Measurements from ENCODE around the gene FARS2.
A peak's percentile ranks its signal among the peaks of the same experiment; 100 is the strongest.

FARS2 gene

DNA sequence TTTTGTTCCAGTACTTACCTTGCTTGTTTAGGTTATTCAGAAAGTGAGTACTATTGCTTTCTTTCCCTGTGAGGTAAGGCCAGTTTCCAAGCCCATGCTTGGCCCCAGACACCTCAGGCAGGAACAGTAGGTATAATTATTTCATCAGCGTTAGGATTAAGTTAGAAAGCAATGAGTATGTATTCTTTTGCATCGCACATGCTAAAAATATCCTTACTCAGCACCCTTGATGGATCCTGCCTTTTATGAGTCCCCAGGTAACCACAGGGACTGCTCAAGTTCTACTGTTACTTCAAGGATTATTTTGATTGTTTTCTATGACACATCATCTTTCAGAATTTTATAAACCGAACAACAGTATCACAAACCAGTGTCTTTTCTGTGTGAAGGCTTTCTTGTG, 128.9 kb downstream of the FARS2 start:
- ChIA-PET POLR2A (no interaction called here), CTCF (interaction anchor here (0.5 to 0.7 kb wide), 2 partner anchors 10 to 246 kb away, joined by 3 to 6 read pairs; no protein-coding TSS in a partner anchor)
- TF ChIP-seq, protein P1, sequence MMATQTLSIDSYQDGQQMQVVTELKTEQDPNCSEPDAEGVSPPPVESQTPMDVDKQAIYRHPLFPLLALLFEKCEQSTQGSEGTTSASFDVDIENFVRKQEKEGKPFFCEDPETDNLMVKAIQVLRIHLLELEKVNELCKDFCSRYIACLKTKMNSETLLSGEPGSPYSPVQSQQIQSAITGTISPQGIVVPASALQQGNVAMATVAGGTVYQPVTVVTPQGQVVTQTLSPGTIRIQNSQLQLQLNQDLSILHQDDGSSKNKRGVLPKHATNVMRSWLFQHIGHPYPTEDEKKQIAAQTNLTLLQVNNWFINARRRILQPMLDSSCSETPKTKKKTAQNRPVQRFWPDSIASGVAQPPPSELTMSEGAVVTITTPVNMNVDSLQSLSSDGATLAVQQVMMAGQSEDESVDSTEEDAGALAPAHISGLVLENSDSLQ (IDR thresholded peaks at IDR 0.05) = no peak
- TF ChIP-seq FOXK2 (IDR thresholded peaks at IDR 0.05) = no peak
- no peak for TF ChIP-seq ARNT (IDR thresholded peaks at IDR 0.05)
- TF ChIP-seq HDGF (IDR thresholded peaks at IDR 0.05; ENCODE audit: borderline replicate concordance) = no peak
- no peak for TF ChIP-seq SP1 (IDR thresholded peaks at IDR 0.05)
- TF ChIP-seq LEF1 (IDR thresholded peaks at IDR 0.05; ENCODE audit: borderline replicate concordance) = no peak
- TF ChIP-seq TARDBP (IDR thresholded peaks at IDR 0.05) = no peak
- no peak for TF ChIP-seq BHLHE40 (IDR thresholded peaks at IDR 0.05; ENCODE audit: borderline replicate concordance)
- no peak for TF ChIP-seq NFRKB (IDR thresholded peaks at IDR 0.05)
- TF ChIP-seq SUZ12 (IDR thresholded peaks at IDR 0.05) = no peak
- no peak for TF ChIP-seq ZNF384 (IDR thresholded peaks at IDR 0.05)
- DNase-seq (ENCODE audit: extremely low spot score) = no peak

DNA sequence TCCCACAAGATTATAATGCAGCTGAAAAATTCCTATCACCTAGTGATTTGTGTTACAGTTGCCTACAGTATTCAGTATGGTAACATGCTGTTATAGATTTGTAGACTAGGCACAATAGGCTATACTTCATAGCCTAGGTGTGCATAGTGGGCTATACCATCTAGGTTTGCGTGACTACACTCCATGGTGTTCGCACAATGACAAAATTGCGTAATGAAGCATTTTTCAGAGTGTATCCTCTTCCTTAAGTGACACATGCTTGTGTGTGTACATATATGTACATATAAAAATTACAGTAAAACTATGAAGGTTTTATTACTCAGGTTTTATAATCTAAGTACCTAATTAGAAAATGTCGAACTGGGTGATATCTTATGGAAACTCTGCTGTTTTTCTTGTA, 133.0 kb downstream of the FARS2 start:
- DNase-seq (ENCODE audit: extremely low spot score) = no peak
- ChIA-PET POLR2A (no interaction called here), CTCF (interaction anchor here (0.9 kb wide), 1 partner anchor 15 kb away, joined by 3 read pairs; no protein-coding TSS in a partner anchor)
- TF ChIP-seq SUZ12 (IDR thresholded peaks at IDR 0.05) (no peak), ZNF384 (IDR thresholded peaks at IDR 0.05) (no peak), SP1 (IDR thresholded peaks at IDR 0.05) (no peak), TARDBP (IDR thresholded peaks at IDR 0.05) (no peak), LEF1 (IDR thresholded peaks at IDR 0.05; ENCODE audit: borderline replicate concordance) (no peak), ARNT (IDR thresholded peaks at IDR 0.05) (no peak), CTBP1 (IDR thresholded peaks at IDR 0.05; ENCODE audit: borderline replicate concordance) (no peak), FOXK2 (IDR thresholded peaks at IDR 0.05) (no peak), FOXM1 (IDR thresholded peaks at IDR 0.05; ENCODE audit: borderline replicate concordance) (no peak), L3MBTL2 (conservative IDR thresholded peaks at IDR 0.05) (no peak), HDGF (IDR thresholded peaks at IDR 0.05; ENCODE audit: borderline replicate concordance) (no peak), ELF4 (IDR thresholded peaks at IDR 0.05) (no peak), BHLHE40 (IDR thresholded peaks at IDR 0.05; ENCODE audit: borderline replicate concordance) (no peak), NFRKB (IDR thresholded peaks at IDR 0.05) (no peak), FOXA1 (IDR thresholded peaks at IDR 0.05) (no peak)
- TF ChIP-seq, protein P1 (IDR thresholded peaks at IDR 0.05) = no peak

DNA sequence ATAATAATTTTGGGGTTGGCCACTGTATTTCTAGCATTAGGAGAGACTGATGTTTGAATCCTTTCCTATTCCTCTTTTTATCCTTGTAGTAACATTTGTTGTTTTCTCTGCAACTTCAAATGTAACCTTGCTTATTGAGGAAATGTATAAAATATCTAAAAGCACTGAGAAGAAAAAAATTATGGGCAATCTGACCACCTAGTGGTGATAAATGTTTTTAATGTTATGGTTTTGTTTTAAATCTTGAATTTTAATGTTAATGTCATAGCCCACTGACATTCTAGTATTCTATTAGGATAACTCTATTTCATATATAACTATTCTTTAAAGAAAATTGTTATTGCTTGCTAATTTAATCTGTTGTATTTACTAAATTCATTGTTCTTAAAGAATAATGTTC, 134.4 kb downstream of the FARS2 start:
- TF ChIP-seq CTBP1 (IDR thresholded peaks at IDR 0.05; ENCODE audit: borderline replicate concordance) (no peak), FOXK2 (IDR thresholded peaks at IDR 0.05) (no peak), ELF4 (IDR thresholded peaks at IDR 0.05) (no peak), L3MBTL2 (conservative IDR thresholded peaks at IDR 0.05) (no peak), FOXM1 (IDR thresholded peaks at IDR 0.05; ENCODE audit: borderline replicate concordance) (no peak)
- ChIA-PET CTCF (interaction anchor here (0.6 kb wide), 1 partner anchor 1632 kb away, joined by 5 read pairs; no protein-coding TSS in a partner anchor), POLR2A (no interaction called here)
- DNase-seq (ENCODE audit: extremely low spot score) = no peak

DNA sequence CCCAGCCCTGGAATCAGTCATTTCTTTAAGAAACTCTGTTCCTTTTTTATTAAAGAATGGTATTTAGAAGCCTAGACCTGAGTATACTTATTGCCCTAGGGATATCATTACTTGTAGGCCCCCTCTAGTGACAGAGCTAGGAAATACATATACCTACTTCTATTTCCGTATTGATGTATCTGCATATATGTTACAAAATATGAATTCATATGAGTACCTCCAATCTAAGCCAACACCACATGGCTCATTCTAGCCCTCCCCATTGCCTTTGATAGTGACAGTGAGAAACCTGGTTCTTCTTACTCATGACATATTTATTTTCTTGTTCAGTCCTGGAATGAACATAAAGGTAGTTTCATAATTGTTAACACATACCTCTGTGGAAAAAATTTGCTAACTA, 137.2 kb downstream of the FARS2 start:
- ChIA-PET CTCF (no interaction called here), POLR2A (no interaction called here)
- DNase-seq (ENCODE audit: extremely low spot score) = peak; percentile 14
- TF ChIP-seq SUZ12 (IDR thresholded peaks at IDR 0.05) (no peak), SP1 (IDR thresholded peaks at IDR 0.05) (no peak), NFRKB (IDR thresholded peaks at IDR 0.05) (no peak)

DNA sequence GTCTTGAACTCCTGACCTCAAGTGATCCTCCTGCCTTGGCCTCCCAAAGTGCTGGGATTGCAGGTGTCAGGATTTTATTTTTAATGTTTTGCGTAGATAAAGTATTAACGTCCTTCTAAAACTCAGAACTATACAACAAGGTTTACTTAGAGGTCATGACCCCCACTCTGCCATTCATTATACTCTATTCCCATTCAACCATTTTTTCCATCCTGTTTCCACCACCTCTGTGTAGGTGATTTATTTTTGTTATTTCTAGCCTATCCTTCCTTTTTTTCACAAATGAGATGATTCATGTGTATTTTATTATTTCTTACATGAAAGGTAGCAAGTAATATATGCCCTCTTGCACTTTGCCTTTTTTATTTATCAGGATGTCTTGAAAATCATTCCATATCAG, 138.1 kb downstream of the FARS2 start:
- TF ChIP-seq FOXM1 (IDR thresholded peaks at IDR 0.05; ENCODE audit: borderline replicate concordance) = no peak
- TF ChIP-seq ARNT (IDR thresholded peaks at IDR 0.05) = no peak
- no peak for TF ChIP-seq TARDBP (IDR thresholded peaks at IDR 0.05)
- TF ChIP-seq SP1 (IDR thresholded peaks at IDR 0.05) = no peak
- TF ChIP-seq SUZ12 (IDR thresholded peaks at IDR 0.05) = no peak
- TF ChIP-seq HDGF (IDR thresholded peaks at IDR 0.05; ENCODE audit: borderline replicate concordance) = no peak
- CTCF ChIA-PET = no interaction called here

DNA sequence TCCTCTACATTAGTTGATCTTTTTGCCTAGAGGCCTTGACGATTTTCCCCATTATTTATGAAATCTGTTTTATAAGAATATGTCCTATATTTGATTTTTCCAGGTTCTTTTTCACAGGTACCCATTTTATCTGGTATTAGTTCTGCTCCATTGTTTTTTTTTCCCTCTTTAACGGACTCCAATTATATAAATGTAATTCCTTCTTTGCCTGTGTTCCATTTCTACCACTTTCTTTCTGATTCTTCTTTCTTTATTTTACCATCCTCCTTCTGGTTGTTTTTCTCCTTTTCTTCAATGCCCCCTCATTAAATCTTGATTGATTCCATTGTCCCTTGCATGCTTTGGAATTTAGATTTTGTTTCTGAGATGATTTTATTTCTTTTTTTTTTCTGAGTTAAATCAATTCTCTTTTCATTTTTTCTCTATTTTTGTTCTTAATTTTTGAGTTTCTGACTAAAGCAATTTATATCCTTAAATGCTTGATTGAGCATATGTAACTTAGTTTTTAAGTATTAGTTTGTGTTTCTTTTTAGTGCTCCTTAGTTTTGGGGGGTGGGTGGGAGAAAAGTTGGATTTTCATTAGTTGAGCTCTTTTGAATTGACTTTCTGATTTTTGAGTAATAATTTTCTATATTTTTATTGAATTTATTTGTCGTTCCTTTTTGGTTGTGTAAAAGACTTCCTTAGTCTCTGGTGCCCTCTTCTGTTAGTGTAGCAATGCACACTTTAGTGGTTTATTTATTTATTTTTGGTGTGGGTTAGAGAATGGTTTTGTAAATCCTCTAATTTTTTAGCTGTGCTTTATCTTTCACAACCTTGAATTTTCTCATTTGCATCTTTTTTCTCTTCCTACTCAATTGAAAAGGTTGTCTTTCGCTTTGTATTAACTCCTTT, 140.8 kb downstream of the FARS2 start:
- DNase-seq (ENCODE audit: extremely low spot score) = no peak
- ChIA-PET POLR2A (no interaction called here), CTCF (interaction anchor here (0.8 to 1.1 kb wide), 4 partner anchors 187 to 257 kb away, joined by 4 to 5 read pairs (median 4); no protein-coding TSS in a partner anchor)
- TF ChIP-seq SUZ12 (IDR thresholded peaks at IDR 0.05) (no peak), ARNT (IDR thresholded peaks at IDR 0.05) (no peak), NFRKB (IDR thresholded peaks at IDR 0.05) (no peak), FOXK2 (IDR thresholded peaks at IDR 0.05) (no peak), L3MBTL2 (conservative IDR thresholded peaks at IDR 0.05) (no peak), LEF1 (IDR thresholded peaks at IDR 0.05; ENCODE audit: borderline replicate concordance) (no peak), CTBP1 (IDR thresholded peaks at IDR 0.05; ENCODE audit: borderline replicate concordance) (no peak), FOXM1 (IDR thresholded peaks at IDR 0.05; ENCODE audit: borderline replicate concordance) (no peak), TARDBP (IDR thresholded peaks at IDR 0.05) (no peak), ZNF384 (IDR thresholded peaks at IDR 0.05) (no peak), HDGF (IDR thresholded peaks at IDR 0.05; ENCODE audit: borderline replicate concordance) (no peak), SP1 (IDR thresholded peaks at IDR 0.05) (no peak), BHLHE40 (IDR thresholded peaks at IDR 0.05; ENCODE audit: borderline replicate concordance) (no peak), ELF4 (IDR thresholded peaks at IDR 0.05) (no peak), FOXA1 (IDR thresholded peaks at IDR 0.05) (no peak)
- TF ChIP-seq, protein P1 (IDR thresholded peaks at IDR 0.05) = no peak

More for the DNA sequence above, 138.1 kb downstream of the FARS2 start:
- POLR2A ChIA-PET = no interaction called here
- DNase-seq (ENCODE audit: extremely low spot score) = no peak
